ENCODE results near the gene KLHDC4.

Gene KLHDC4

GRCh38 chr16:87690911-87691685 lies 74.7 kb downstream of the KLHDC4 start:
- H3K4me3 ChIP-seq (ENCODE audit: low read depth, low read length) = no peak overlapping the region
- TF ChIP-seq, protein P1, sequence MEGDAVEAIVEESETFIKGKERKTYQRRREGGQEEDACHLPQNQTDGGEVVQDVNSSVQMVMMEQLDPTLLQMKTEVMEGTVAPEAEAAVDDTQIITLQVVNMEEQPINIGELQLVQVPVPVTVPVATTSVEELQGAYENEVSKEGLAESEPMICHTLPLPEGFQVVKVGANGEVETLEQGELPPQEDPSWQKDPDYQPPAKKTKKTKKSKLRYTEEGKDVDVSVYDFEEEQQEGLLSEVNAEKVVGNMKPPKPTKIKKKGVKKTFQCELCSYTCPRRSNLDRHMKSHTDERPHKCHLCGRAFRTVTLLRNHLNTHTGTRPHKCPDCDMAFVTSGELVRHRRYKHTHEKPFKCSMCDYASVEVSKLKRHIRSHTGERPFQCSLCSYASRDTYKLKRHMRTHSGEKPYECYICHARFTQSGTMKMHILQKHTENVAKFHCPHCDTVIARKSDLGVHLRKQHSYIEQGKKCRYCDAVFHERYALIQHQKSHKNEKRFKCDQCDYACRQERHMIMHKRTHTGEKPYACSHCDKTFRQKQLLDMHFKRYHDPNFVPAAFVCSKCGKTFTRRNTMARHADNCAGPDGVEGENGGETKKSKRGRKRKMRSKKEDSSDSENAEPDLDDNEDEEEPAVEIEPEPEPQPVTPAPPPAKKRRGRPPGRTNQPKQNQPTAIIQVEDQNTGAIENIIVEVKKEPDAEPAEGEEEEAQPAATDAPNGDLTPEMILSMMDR (IDR thresholded peaks at IDR 0.05; ENCODE audit: borderline replicate concordance, insufficient read depth, low read depth, low read length) = no peak

GRCh38 chr16:87689956-87690465 lies 75.8 kb downstream of the KLHDC4 start:
- no peak overlapping the region for H3K4me3 ChIP-seq (ENCODE audit: low read depth, low read length)
- TF ChIP-seq, protein P1 (IDR thresholded peaks at IDR 0.05; ENCODE audit: borderline replicate concordance, insufficient read depth, low read depth, low read length) = no peak

DNA sequence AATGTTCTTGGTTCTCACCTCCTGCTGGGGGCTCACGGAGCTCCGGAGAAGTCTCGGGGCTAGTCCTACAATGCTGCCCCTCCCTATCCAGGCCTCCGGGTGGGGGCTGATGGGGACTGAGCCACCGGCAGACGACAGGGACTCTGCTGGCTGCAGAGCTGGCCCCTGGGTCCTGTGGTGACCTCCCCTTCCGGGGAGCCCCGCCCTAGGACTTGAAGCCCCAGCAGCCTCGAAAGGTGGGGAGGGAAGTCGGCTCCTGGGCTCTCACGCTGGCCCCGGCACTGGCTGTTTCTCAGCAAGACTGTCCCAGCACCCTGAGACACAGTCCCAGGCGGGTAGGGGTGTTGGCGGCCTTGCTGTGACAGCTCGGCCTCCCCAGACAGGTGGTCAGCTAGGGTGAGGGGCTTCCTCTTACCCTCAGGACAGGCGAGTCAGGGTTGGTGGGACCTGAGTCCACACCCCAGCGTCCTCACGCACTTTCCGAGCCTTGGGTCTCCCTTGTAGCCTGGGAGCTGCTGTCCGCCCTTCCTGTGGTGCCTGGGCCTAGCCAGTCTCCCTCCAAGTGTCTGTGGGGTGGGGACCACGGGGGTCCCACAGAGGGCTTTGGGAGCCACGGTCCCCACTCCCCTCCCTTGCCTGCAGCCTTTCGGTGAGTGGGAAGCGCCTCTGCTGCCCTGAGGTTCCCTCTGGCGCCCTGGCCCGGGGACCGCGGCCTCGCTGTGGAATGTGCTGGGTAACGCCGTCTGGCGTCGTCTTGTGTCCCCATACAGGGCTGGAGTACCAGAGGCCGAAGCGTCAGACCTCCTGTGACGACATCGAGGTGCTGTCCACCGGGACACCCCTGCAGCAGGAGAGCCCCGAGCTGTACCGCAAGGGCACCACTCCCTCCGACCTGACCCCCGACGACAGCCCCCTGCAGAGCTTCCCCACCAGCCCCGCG lies 76.6 kb downstream of the KLHDC4 start:
- no peak overlapping the region for H3K4me3 ChIP-seq (ENCODE audit: low read depth, low read length)
- TF ChIP-seq, protein P1 (IDR thresholded peaks at IDR 0.05; ENCODE audit: borderline replicate concordance, insufficient read depth, low read depth, low read length) = no peak

- TF ChIP-seq, protein P1 (IDR thresholded peaks at IDR 0.05; ENCODE audit: borderline replicate concordance, insufficient read depth, low read depth, low read length) = no peak
- no peak overlapping the region for H3K4me3 ChIP-seq (ENCODE audit: low read depth, low read length)
These were observed 77.7 kb downstream of the KLHDC4 start for GRCh38 chr16:87687998-87688529.

DNA sequence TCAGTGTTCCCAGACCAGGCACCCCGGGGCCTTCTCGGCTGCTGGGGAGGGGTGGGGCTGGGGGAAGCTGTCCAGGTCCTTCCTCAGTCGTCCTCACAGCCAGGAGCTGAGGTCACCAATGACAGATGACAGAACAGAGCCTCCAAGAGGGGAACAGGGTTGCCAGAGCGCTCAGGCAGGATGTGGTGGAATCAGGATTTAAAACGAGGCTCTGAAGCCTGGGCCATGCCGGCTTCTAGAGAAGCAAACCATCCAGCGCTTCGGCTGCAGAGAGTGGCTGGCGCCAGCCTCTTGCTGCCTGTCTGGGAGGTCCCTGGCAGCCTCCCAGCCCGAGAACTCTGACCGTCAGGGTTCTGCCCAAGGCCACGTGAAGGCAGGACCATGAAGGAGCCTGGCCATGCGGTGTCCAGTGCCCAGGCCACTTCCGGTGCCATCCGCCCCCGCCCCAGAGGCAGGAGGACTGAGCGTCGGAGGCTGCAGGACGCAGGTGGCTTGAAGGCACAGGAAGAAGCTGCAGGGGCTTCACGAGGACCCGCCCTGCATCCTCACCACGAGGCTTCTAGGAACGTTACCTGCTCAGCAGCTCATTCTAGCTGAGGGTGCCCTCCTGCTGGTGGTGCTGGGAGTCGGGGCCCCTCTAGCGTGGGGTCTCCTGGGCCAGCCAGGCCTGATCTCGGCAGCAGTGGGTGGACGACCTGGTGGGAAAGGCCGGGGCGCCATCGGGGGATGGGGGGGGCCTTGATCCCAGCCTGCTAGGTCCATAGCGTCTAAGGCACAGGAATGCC lies 78.5 kb downstream of the KLHDC4 start:
- TF ChIP-seq, protein P1 (IDR thresholded peaks at IDR 0.05; ENCODE audit: borderline replicate concordance, insufficient read depth, low read depth, low read length) = no peak
- no peak overlapping the region for H3K4me3 ChIP-seq (ENCODE audit: low read depth, low read length)

GRCh38 chr16:87686697-87687096 lies 79.1 kb downstream of the KLHDC4 start:
- TF ChIP-seq, protein P1 (IDR thresholded peaks at IDR 0.05; ENCODE audit: borderline replicate concordance, insufficient read depth, low read depth, low read length) = no peak
- no peak overlapping the region for H3K4me3 ChIP-seq (ENCODE audit: low read depth, low read length)
